HepG2 (cell line): ENCODE results near the gene PSD. TPM values are rescaled to one million over a fixed set of nuclear protein-coding genes. Genes with fewer than 3 reads are reported as not detected.

ENCODE experiments used
- FOXM1 ChIP-seq: sonication (generic); formaldehyde crosslinking; IDR thresholded peaks from 2 replicates; pipeline ENCODE4 v1.5.0; 2020; ENCODE audit warnings: missing genetic modification reagents
- HOXA3 ChIP-seq: sonication (generic); formaldehyde crosslinking; IDR thresholded peaks from 2 replicates; pipeline ENCODE4 v1.5.0; 2020; ENCODE audit warnings: missing genetic modification reagents
- ISL2 ChIP-seq: sonication (generic); formaldehyde crosslinking; IDR thresholded peaks from 2 replicates; pipeline ENCODE4 v1.5.0; 2020; ENCODE audit warnings: missing genetic modification reagents
- NCOR1 ChIP-seq: fragments of 200-600 bp; sonication (generic); IDR thresholded peaks from 2 replicates; pipeline ENCODE4 v1.7.0; 2017; ENCODE audit warnings: antibody characterized with exemption, low read length, borderline replicate concordance
- NFATC3 ChIP-seq: sonication (generic); formaldehyde crosslinking; IDR thresholded peaks from 2 replicates; pipeline ENCODE4 v1.5.1; 2020; ENCODE audit warnings: mild to moderate bottlenecking, missing genetic modification reagents
- NFKBIZ ChIP-seq: IDR thresholded peaks from 2 replicates; pipeline ENCODE4 v1.6.1; 2018; ENCODE audit warnings: missing genetic modification reagents, missing compliant biosample characterization
- PAF1 ChIP-seq: IDR thresholded peaks from 2 replicates; pipeline ENCODE4 v1.6.1; 2016; ENCODE audit warnings: missing genetic modification reagents, missing compliant biosample characterization
- RBM39 ChIP-seq: fragments of 200-400 bp; formaldehyde crosslinking; IDR thresholded peaks from one replicate; pipeline ENCODE4 v1.6.1; 2018; ENCODE audit warnings: antibody characterized with exemption, mild to moderate bottlenecking, low read depth, low read length; ENCODE audit not compliant: poor library complexity, severe bottlenecking
- REL ChIP-seq: sonication (generic); formaldehyde crosslinking; conservative IDR thresholded peaks from 2 replicates; pipeline ENCODE4 v1.8.0; 2022; ENCODE audit warnings: mild to moderate bottlenecking, missing genetic modification reagents, moderate library complexity
- TAF1 ChIP-seq: sonication (generic); formaldehyde crosslinking; IDR thresholded peaks from 2 replicates; pipeline ENCODE4 v1.4.0; 2020; ENCODE audit warnings: missing genetic modification reagents
- TBL1XR1 ChIP-seq: fragments of 150-350 bp; IDR thresholded peaks from 2 replicates; pipeline ENCODE4 v1.6.1; 2014; ENCODE audit warnings: borderline replicate concordance, low read length; ENCODE audit not compliant: partially characterized antibody
- TMF1 ChIP-seq: sonication (generic); formaldehyde crosslinking; IDR thresholded peaks from 2 replicates; pipeline ENCODE4 v1.8.1; 2022; ENCODE audit warnings: low read depth, missing genetic modification reagents
- XRCC5 ChIP-seq: fragments of 200-400 bp; formaldehyde crosslinking; optimal IDR thresholded peaks from 2 replicates; pipeline ENCODE3; 2017; ENCODE audit warnings: mild to moderate bottlenecking, low read length
- ZNF264 ChIP-seq: sonication (generic); formaldehyde crosslinking; IDR thresholded peaks from 2 replicates; pipeline ENCODE4 v1.4.0; 2020; ENCODE audit warnings: missing genetic modification reagents
- ZNF3 ChIP-seq: IDR thresholded peaks from 2 replicates; pipeline ENCODE4 v1.7.0; 2017; ENCODE audit warnings: inconsistent platforms
- ZNF549 ChIP-seq: sonication (generic); formaldehyde crosslinking; IDR thresholded peaks from 2 replicates; pipeline ENCODE4 v1.5.0; 2020; ENCODE audit warnings: missing genetic modification reagents
- ZNF720 ChIP-seq: sonication (generic); formaldehyde crosslinking; IDR thresholded peaks from 2 replicates; pipeline ENCODE4 v1.4.0; 2020; ENCODE audit warnings: missing genetic modification reagents
- polyA plus RNA-seq, 8 experiments: library from polyadenylated mRNA; depleted of rRNA in 3 of 8; stranded (reverse) in 7 of 8; unstranded in 1 of 8; fragments of >200 nt; fragmentation: Illumina TruSeq in 4 of 8; extraction: Trizol in 4 of 8; gene quantifications; 2 replicates each; pipeline versions ENCODE4 v1.2.1 to v1.2.3, GENCODE V29; 2011 to 2016; ENCODE audit warnings: low read depth in 4 of 8, missing spikeins in 1 of 8, mixed read lengths in 1 of 8; ENCODE audit not compliant: insufficient read depth in 1 of 8
- total RNA-seq, 5 experiments: library from RNA; depleted of rRNA; stranded (reverse); fragments of >200 nt; fragmentation: Illumina TruSeq; extraction: Trizol; gene quantifications; 2 replicates each; pipeline ENCODE4 v1.2.3, GENCODE V29; 2016; ENCODE audit warnings: low read depth in 1 of 5
- TF ChIP-seq, protein P1 (sequence below): sonication (generic); formaldehyde crosslinking; IDR thresholded peaks from 2 replicates; pipeline ENCODE4 v1.4.0; 2020; ENCODE audit warnings: missing genetic modification reagents, borderline replicate concordance
- TF ChIP-seq, protein P2 (sequence below): sonication (generic); formaldehyde crosslinking; IDR thresholded peaks from 2 replicates; pipeline ENCODE4 v1.4.0; 2020; ENCODE audit warnings: missing genetic modification reagents
- TF ChIP-seq, protein P3 (sequence below): sonication (generic); formaldehyde crosslinking; IDR thresholded peaks from 2 replicates; pipeline ENCODE4 v1.8.1; 2023; ENCODE audit warnings: mild to moderate bottlenecking, missing genetic modification reagents

PSD gene
- total and polyA plus RNA-seq, 2 of the 13 experiments (the other 11 are each of a cell fraction or from before 2014, with no cell fraction given) = 0.35 to 0.58 TPM

DNA sequence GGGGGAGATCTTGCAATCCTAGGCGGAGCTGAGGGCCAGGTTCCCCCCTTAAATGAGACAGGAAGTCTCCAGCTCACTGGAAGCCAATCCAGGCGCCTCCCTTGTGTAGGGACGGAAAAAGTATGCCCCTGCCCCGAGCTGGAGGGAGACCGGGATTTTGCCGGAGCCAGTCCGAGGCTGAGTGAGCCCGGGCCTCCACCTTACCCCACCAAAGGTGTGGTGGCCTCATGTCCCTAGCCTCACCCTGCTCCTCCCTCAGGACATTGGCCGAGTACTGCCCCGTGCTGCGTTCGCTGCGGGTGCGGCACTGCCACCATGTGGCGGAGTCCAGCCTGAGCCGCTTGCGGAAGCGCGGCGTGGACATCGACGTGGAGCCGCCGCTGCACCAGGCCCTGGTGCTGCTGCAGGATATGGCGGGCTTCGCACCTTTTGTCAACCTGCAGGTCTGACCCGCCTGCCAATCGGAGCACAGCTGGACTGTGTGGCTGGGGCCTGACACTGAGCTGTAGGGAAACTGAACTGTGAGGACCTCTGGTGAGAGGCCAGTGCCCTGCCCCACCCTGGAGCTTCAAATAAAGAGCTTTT is 4.1 kb upstream of the PSD start (continued):
- TF ChIP-seq NFATC3 (CRISPR knock-in tag) (no peak), ZNF720 (CRISPR knock-in tag) (no peak), NCOR1 (no peak), XRCC5 (peak; percentile 95), RBM39 (no peak), HOXA3 (CRISPR knock-in tag) (peak; percentile 94), TMF1 (CRISPR knock-in tag) (peak; percentile 90; the same call in 1 of the 2 replicates), ZNF264 (CRISPR knock-in tag) (0 out of 2 replicates have a peak, but pooled peaks have one; percentile 60), TAF1 (CRISPR knock-in tag) (peak; percentile 54), ZNF549 (CRISPR knock-in tag) (no peak), NFKBIZ (peak; percentile 23; the same call in 1 of the 2 replicates), REL (CRISPR knock-in tag) (0 out of 2 replicates have a peak, but pooled peaks have one; percentile 58), ISL2 (CRISPR knock-in tag) (peak; percentile 65), ZNF3 (CRISPR knock-in tag) (no peak), PAF1 (CRISPR knock-in tag) (no peak), FOXM1 (CRISPR knock-in tag) (no peak), TBL1XR1 (no peak)
- TF ChIP-seq, protein P1, sequence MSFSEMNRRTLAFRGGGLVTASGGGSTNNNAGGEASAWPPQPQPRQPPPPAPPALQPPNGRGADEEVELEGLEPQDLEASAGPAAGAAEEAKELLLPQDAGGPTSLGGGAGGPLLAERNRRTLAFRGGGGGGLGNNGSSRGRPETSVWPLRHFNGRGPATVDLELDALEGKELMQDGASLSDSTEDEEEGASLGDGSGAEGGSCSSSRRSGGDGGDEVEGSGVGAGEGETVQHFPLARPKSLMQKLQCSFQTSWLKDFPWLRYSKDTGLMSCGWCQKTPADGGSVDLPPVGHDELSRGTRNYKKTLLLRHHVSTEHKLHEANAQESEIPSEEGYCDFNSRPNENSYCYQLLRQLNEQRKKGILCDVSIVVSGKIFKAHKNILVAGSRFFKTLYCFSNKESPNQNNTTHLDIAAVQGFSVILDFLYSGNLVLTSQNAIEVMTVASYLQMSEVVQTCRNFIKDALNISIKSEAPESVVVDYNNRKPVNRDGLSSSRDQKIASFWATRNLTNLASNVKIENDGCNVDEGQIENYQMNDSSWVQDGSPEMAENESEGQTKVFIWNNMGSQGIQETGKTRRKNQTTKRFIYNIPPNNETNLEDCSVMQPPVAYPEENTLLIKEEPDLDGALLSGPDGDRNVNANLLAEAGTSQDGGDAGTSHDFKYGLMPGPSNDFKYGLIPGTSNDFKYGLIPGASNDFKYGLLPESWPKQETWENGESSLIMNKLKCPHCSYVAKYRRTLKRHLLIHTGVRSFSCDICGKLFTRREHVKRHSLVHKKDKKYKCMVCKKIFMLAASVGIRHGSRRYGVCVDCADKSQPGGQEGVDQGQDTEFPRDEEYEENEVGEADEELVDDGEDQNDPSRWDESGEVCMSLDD = no peak; the same call in 1 of the 2 replicates
- TF ChIP-seq, protein P2, sequence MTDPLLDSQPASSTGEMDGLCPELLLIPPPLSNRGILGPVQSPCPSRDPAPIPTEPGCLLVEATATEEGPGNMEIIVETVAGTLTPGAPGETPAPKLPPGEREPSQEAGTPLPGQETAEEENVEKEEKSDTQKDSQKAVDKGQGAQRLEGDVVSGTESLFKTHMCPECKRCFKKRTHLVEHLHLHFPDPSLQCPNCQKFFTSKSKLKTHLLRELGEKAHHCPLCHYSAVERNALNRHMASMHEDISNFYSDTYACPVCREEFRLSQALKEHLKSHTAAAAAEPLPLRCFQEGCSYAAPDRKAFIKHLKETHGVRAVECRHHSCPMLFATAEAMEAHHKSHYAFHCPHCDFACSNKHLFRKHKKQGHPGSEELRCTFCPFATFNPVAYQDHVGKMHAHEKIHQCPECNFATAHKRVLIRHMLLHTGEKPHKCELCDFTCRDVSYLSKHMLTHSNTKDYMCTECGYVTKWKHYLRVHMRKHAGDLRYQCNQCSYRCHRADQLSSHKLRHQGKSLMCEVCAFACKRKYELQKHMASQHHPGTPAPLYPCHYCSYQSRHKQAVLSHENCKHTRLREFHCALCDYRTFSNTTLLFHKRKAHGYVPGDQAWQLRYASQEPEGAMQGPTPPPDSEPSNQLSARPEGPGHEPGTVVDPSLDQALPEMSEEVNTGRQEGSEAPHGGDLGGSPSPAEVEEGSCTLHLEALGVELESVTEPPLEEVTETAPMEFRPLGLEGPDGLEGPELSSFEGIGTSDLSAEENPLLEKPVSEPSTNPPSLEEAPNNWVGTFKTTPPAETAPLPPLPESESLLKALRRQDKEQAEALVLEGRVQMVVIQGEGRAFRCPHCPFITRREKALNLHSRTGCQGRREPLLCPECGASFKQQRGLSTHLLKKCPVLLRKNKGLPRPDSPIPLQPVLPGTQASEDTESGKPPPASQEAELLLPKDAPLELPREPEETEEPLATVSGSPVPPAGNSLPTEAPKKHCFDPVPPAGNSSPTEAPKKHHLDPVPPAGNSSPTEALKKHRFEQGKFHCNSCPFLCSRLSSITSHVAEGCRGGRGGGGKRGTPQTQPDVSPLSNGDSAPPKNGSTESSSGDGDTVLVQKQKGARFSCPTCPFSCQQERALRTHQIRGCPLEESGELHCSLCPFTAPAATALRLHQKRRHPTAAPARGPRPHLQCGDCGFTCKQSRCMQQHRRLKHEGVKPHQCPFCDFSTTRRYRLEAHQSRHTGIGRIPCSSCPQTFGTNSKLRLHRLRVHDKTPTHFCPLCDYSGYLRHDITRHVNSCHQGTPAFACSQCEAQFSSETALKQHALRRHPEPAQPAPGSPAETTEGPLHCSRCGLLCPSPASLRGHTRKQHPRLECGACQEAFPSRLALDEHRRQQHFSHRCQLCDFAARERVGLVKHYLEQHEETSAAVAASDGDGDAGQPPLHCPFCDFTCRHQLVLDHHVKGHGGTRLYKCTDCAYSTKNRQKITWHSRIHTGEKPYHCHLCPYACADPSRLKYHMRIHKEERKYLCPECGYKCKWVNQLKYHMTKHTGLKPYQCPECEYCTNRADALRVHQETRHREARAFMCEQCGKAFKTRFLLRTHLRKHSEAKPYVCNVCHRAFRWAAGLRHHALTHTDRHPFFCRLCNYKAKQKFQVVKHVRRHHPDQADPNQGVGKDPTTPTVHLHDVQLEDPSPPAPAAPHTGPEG (CRISPR knock-in tag) = peak; percentile 81
- TF ChIP-seq, protein P3, sequence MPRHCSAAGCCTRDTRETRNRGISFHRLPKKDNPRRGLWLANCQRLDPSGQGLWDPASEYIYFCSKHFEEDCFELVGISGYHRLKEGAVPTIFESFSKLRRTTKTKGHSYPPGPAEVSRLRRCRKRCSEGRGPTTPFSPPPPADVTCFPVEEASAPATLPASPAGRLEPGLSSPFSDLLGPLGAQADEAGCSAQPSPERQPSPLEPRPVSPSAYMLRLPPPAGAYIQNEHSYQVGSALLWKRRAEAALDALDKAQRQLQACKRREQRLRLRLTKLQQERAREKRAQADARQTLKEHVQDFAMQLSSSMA = peak; percentile 72; the same call in 1 of the 2 replicates
